HCT116 (cell line): ENCODE results near the gene VIT. TPM values are rescaled to one million over a fixed set of nuclear protein-coding genes. Genes with fewer than 3 reads are reported as not detected.

ENCODE experiments used
- ATAC-seq: fragments of 200-7000 bp; cut with Tn5 transposase; 2 replicates; pipeline ENCODE4 v1.9.1; 2020; ENCODE audit warnings: mild to moderate bottlenecking, moderate library complexity
- BruUV-seq: library from RNA; stranded (reverse); fragments of 400-500 nt; replicated peaks from 2 replicates; lab custom pipeline; 2021; lab: Mats Ljungman, UMichigan
- CTCF ChIA-PET: fragments of 300-600 bp; sonication (Branson Sonifier 250); formaldehyde crosslinking; loops from one replicate; lab custom pipeline; 2021; ENCODE audit warnings: antibody characterized with exemption; lab: Charles Lee
- POLR2A ChIA-PET: fragments of 300-600, 350-600 bp; sonication (Branson Sonifier 250); formaldehyde crosslinking; loops from one replicate; lab custom pipeline; 2021; ENCODE audit warnings: antibody characterized with exemption; lab: Charles Lee
- RAD21 ChIA-PET, 2 experiments: fragments of 300-600 bp; sonication (Branson Sonifier 250); formaldehyde crosslinking; loops; one replicate each; lab custom pipeline; 2023; ENCODE audit warnings: low total read pairs in 2 of 2; ENCODE audit not compliant: uncharacterized antibody in 2 of 2, unreplicated experiment in 2 of 2, low non-redundant PET in 1 of 2; lab: Charles Lee
- DNase-seq: peaks from one replicate; pipeline ENCODE4 v3.0.0-alpha.2; 2010; ENCODE audit warnings: low read depth, low spot score
- H2AFZ ChIP-seq: fragments of 200-600 bp; shearing (Covaris generic), sonication (generic); 2 replicates; pipeline ENCODE4 v1.6.1; 2017; ENCODE audit warnings: low read depth, mixed run types, mixed read lengths, antibody characterized with exemption, low read length; ENCODE audit not compliant: poor library complexity, severe bottlenecking
- H3K27ac ChIP-seq: 2 replicates; pipeline ENCODE4 v1.5.1; 2012; ENCODE audit warnings: low read depth, low read length
- H3K27me3 ChIP-seq: fragments of 200-600 bp; sonication (generic); 2 replicates; pipeline ENCODE4 v1.6.1; 2016; ENCODE audit warnings: mixed run types, low read length, mixed read lengths; ENCODE audit not compliant: insufficient read depth
- H3K36me3 ChIP-seq, 2 experiments: fragments of 200-500 bp in 1 of 2; fragments of 200-600 bp in 1 of 2; sonication (Bioruptor generic) in 1 of 2; sonication (generic) in 1 of 2; 2 replicates each; pipeline versions ENCODE4 v1.5.1 to v1.6.1; 2014 to 2016; ENCODE audit warnings: low read length in 2 of 2, inconsistent platforms in 1 of 2, mixed read lengths in 1 of 2, mixed run types in 1 of 2; ENCODE audit not compliant: insufficient read depth in 2 of 2, control insufficient read depth in 1 of 2
- H3K4me1 ChIP-seq, 2 experiments: fragments of 200-600 bp in 1 of 2; sonication (generic) in 1 of 2; 2 replicates each; pipeline versions ENCODE4 v1.5.1 to v1.6.1; 2012 to 2017; ENCODE audit warnings: low read length in 2 of 2, inconsistent platforms in 1 of 2, mild to moderate bottlenecking in 1 of 2, mixed read lengths in 1 of 2, mixed run types in 1 of 2, moderate library complexity in 1 of 2; ENCODE audit not compliant: insufficient read depth in 2 of 2, control insufficient read depth in 1 of 2
- H3K4me2 ChIP-seq: fragments of 200-600 bp; sonication (generic); 2 replicates; pipeline ENCODE4 v1.6.1; 2017; ENCODE audit warnings: mixed run types, low read length, mixed read lengths
- H3K4me3 ChIP-seq, 2 experiments: fragments of 200-600 bp in 1 of 2; sonication (generic) in 1 of 2; replicated peaks in 1 of 2; 2 replicates each; pipeline ENCODE4 v1.5.1; 2011 to 2016; ENCODE audit warnings: low read length in 2 of 2, control low read depth in 1 of 2, low read depth in 1 of 2, mild to moderate bottlenecking in 1 of 2, mixed read lengths in 1 of 2, mixed run types in 1 of 2
- H3K79me2 ChIP-seq: fragments of 200-600 bp; sonication (generic); 2 replicates; pipeline ENCODE4 v1.6.1; 2017; ENCODE audit warnings: mild to moderate bottlenecking, mixed run types, low read length, moderate library complexity, mixed read lengths; ENCODE audit not compliant: insufficient read depth
- H3K9ac ChIP-seq: fragments of 200-600 bp; sonication (generic); 2 replicates; pipeline ENCODE4 v1.6.1; 2016; ENCODE audit warnings: low read length, mixed read lengths
- H3K9me2 ChIP-seq: fragments of 200-600 bp; sonication (generic), shearing (Covaris generic); 2 replicates; pipeline ENCODE4 v1.6.1; 2017; ENCODE audit warnings: mixed run types, mild to moderate bottlenecking, moderate library complexity; ENCODE audit not compliant: insufficient read depth
- H3K9me3 ChIP-seq, 2 experiments: fragments of 200-500 bp in 1 of 2; fragments of 200-600 bp in 1 of 2; sonication (Bioruptor generic) in 1 of 2; sonication (generic) in 1 of 2; 2 replicates each; pipeline ENCODE4 v1.6.1; 2014 to 2017; ENCODE audit warnings: low read length in 2 of 2, mixed read lengths in 2 of 2, inconsistent platforms in 1 of 2, low read depth in 1 of 2, mild to moderate bottlenecking in 1 of 2, mixed run types in 1 of 2, moderate library complexity in 1 of 2; ENCODE audit not compliant: control insufficient read depth in 1 of 2, insufficient read depth in 1 of 2
- H4K20me1 ChIP-seq: fragments of 200-600 bp; sonication (generic), shearing (Covaris generic); 2 replicates; pipeline ENCODE4 v1.6.1; 2017; ENCODE audit warnings: mixed run types, mild to moderate bottlenecking, moderate library complexity; ENCODE audit not compliant: insufficient read depth
- CBX3 ChIP-seq: IDR thresholded peaks from 2 replicates; pipeline ENCODE4 v1.6.1; 2012; ENCODE audit warnings: low read depth
- CEBPB ChIP-seq: IDR thresholded peaks from 2 replicates; pipeline ENCODE4 v1.6.1; 2012; ENCODE audit warnings: low read depth
- ELF1 ChIP-seq: IDR thresholded peaks from 2 replicates; pipeline ENCODE4 v1.6.1; 2012; ENCODE audit warnings: low read depth, borderline replicate concordance
- FOSL1 ChIP-seq: IDR thresholded peaks from 2 replicates; pipeline ENCODE4 v1.6.1; 2012; ENCODE audit warnings: low read depth
- JUND ChIP-seq: IDR thresholded peaks from 2 replicates; pipeline ENCODE4 v1.6.1; 2012
- POLR2AphosphoS5 ChIP-seq: IDR thresholded peaks from 2 replicates; pipeline ENCODE4 v1.6.1; 2011; ENCODE audit warnings: mild to moderate bottlenecking, low read depth, low read length, moderate library complexity
- SIN3A ChIP-seq: IDR thresholded peaks from 2 replicates; pipeline ENCODE4 v1.6.1; 2012; ENCODE audit warnings: low read depth
- SP1 ChIP-seq: IDR thresholded peaks from 2 replicates; pipeline ENCODE4 v1.6.1; 2012; ENCODE audit warnings: low read depth
- SRF ChIP-seq: IDR thresholded peaks from 2 replicates; pipeline ENCODE4 v1.6.1; 2012; ENCODE audit warnings: low read depth
- TCF7L2 ChIP-seq: IDR thresholded peaks from 2 replicates; pipeline ENCODE4 v1.7.0; 2011; ENCODE audit warnings: borderline replicate concordance, inconsistent platforms; ENCODE audit not compliant: insufficient read depth, insufficient read length; ENCODE audit errors: extremely low read depth
- YY1 ChIP-seq: IDR thresholded peaks from 2 replicates; pipeline ENCODE4 v1.6.1; 2011; ENCODE audit warnings: low read length, low read depth, moderate library complexity, mild to moderate bottlenecking; ENCODE audit not compliant: insufficient replicate concordance; ENCODE audit errors: extremely low read depth
- ZFX ChIP-seq: fragments of 450-650 bp; IDR thresholded peaks from 2 replicates; pipeline ENCODE4 v1.6.1; 2017
- ZNF274 ChIP-seq: fragments of 200-500 bp; sonication (Bioruptor generic); IDR thresholded peaks from 2 replicates; pipeline ENCODE4 v1.6.1; 2014; ENCODE audit warnings: mild to moderate bottlenecking, low read depth, low read length, inconsistent platforms
- intact Hi-C: fragments of 100-400 bp; cut with micrococcal nuclease; formaldehyde crosslinking; loops from 2 replicates; pipeline ENCODE4 v1.10.0; 2022
- total RNA-seq: library from RNA; stranded (reverse); gene quantifications from one replicate; pipeline ENCODE4 v1.2.1, GENCODE V29; 2021; ENCODE audit not compliant: unreplicated experiment
- TF ChIP-seq, protein P1 (sequence below), 3 experiments: fragments of 200-600 bp in 1 of 3; sonication (generic) in 1 of 3; IDR thresholded peaks in 2 of 3; conservative IDR thresholded peaks in 1 of 3; 2 replicates each; pipeline ENCODE4 v1.5.1; 2012 to 2017; ENCODE audit warnings: low read depth in 2 of 3, low read length in 2 of 3, antibody characterized with exemption in 1 of 3, borderline replicate concordance in 1 of 3, control low read depth in 1 of 3, mild to moderate bottlenecking in 1 of 3, mixed read lengths in 1 of 3, mixed run types in 1 of 3, moderate library complexity in 1 of 3; ENCODE audit not compliant: insufficient read depth in 1 of 3
- TF ChIP-seq, protein P2 (sequence below): IDR thresholded peaks from 2 replicates; pipeline ENCODE4 v1.6.1; 2012; ENCODE audit warnings: low read depth

The VIT gene
- total RNA-seq, 1 experiment from 2014 or later, result not detected

DNA sequence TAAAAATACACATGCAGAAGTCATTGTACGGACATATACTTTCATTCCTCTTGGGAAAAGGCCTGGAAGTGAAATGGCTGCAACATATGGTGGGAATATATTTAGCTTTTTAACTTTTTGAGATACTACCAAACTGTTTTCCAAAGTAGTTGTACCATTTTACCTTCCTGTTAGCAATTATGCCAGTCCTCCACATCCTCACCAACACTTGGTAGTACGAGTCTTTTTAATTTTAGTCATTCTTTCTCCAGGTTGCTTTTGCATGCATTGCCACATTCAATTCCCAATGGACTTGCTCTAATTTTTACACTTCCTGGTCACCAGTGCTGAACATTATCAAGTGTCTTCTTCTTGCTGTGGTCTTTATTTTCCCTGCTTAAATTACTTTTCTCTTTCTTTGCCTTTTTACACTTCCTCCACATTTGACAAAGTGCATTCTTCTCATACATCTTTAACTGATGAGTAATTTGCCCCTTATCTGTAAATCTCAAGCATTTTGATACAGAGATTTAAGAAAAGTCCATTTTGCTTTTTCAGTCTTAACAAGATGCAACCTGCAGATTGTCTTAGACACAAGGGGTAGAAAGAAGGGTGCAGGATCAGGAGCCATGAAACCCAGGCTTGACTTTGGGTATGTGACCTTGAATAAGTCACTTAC is 14.5 kb downstream of the VIT start:
- intact Hi-C loops, result no loop called here
- ChIA-PET POLR2A (no interaction called here), RAD21 (no interaction called here), CTCF (no interaction called here)
- Histone ChIP-seq H3K4me1 (no peaks in the 10 kb centered on the region), H3K79me2 (no peaks in the 10 kb centered on the region), H3K36me3 (no peaks in the 10 kb centered on the region), H3K9ac (no peak overlapping the region), H3K4me2 (no peak overlapping the region), H2AFZ (no peak overlapping the region), H3K27me3 (no peaks in the 10 kb centered on the region), H3K9me2 (no peaks in the 10 kb centered on the region), H3K27ac (no peak overlapping the region), H3K4me3 (no peak overlapping the region), H3K9me3 (0 out of 4 replicates have a peak, but pooled peaks cover 0 to 3% of the 10 kb centered on the region in 2 experiments), H4K20me1 (no peaks in the 10 kb centered on the region)
- DNase-seq (no peak), ATAC-seq (no peak)
- TF ChIP-seq ZFX (no peak), YY1 (no peak), JUND (no peak), SIN3A (no peak), ZNF274 (no peak), CEBPB (no peak), SRF (no peak), FOSL1 (no peak), TCF7L2 (no peak), ELF1 (no peak), POLR2AphosphoS5 (no peak), SP1 (no peak), CBX3 (no peak)
- TF ChIP-seq, protein P1, sequence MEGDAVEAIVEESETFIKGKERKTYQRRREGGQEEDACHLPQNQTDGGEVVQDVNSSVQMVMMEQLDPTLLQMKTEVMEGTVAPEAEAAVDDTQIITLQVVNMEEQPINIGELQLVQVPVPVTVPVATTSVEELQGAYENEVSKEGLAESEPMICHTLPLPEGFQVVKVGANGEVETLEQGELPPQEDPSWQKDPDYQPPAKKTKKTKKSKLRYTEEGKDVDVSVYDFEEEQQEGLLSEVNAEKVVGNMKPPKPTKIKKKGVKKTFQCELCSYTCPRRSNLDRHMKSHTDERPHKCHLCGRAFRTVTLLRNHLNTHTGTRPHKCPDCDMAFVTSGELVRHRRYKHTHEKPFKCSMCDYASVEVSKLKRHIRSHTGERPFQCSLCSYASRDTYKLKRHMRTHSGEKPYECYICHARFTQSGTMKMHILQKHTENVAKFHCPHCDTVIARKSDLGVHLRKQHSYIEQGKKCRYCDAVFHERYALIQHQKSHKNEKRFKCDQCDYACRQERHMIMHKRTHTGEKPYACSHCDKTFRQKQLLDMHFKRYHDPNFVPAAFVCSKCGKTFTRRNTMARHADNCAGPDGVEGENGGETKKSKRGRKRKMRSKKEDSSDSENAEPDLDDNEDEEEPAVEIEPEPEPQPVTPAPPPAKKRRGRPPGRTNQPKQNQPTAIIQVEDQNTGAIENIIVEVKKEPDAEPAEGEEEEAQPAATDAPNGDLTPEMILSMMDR (IDR thresholded peaks at IDR 0.05 in 2 of 3, conservative IDR thresholded peaks at IDR 0.05 in 1 of 3; ENCODE audit: borderline replicate concordance in 1 of 3, insufficient read depth in 1 of 3, low read depth in 2 of 3, low read length in 2 of 3), result no peak
- TF ChIP-seq, protein P2, sequence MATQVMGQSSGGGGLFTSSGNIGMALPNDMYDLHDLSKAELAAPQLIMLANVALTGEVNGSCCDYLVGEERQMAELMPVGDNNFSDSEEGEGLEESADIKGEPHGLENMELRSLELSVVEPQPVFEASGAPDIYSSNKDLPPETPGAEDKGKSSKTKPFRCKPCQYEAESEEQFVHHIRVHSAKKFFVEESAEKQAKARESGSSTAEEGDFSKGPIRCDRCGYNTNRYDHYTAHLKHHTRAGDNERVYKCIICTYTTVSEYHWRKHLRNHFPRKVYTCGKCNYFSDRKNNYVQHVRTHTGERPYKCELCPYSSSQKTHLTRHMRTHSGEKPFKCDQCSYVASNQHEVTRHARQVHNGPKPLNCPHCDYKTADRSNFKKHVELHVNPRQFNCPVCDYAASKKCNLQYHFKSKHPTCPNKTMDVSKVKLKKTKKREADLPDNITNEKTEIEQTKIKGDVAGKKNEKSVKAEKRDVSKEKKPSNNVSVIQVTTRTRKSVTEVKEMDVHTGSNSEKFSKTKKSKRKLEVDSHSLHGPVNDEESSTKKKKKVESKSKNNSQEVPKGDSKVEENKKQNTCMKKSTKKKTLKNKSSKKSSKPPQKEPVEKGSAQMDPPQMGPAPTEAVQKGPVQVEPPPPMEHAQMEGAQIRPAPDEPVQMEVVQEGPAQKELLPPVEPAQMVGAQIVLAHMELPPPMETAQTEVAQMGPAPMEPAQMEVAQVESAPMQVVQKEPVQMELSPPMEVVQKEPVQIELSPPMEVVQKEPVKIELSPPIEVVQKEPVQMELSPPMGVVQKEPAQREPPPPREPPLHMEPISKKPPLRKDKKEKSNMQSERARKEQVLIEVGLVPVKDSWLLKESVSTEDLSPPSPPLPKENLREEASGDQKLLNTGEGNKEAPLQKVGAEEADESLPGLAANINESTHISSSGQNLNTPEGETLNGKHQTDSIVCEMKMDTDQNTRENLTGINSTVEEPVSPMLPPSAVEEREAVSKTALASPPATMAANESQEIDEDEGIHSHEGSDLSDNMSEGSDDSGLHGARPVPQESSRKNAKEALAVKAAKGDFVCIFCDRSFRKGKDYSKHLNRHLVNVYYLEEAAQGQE, result no peak
- no TSS peak for BruUV-seq
